Spinal cord (tissue), 10 donors: ENCODE results near the gene NR2C2. TPM values are rescaled to one million over a fixed set of nuclear protein-coding genes. Genes with fewer than 3 reads are reported as not detected.

Source experiments
- DNase-seq, 6 donors: peaks; one replicate each; pipeline versions ENCODE4 v3.0.0 to v3.0.0-alpha.2; 2013 to 2015; ENCODE audit warnings: low spot score in 6 of 6, low read depth in 4 of 6
- H3K27ac ChIP-seq: one replicate; pipeline ENCODE4 v1.5.1; 2013; ENCODE audit warnings: low read depth, low read length, control low read depth
- H3K27me3 ChIP-seq: one replicate; pipeline ENCODE4 v1.6.1; 2013; ENCODE audit warnings: low read length; ENCODE audit not compliant: control insufficient read depth, insufficient read depth
- H3K36me3 ChIP-seq: one replicate; pipeline ENCODE4 v1.6.1; 2013; ENCODE audit warnings: low read length; ENCODE audit not compliant: control insufficient read depth, insufficient read depth
- H3K4me1 ChIP-seq: one replicate; pipeline ENCODE4 v1.6.1; 2013; ENCODE audit warnings: low read length; ENCODE audit not compliant: control insufficient read depth, insufficient read depth
- H3K4me3 ChIP-seq: one replicate; pipeline ENCODE4 v1.5.1; 2013; ENCODE audit warnings: low read depth, low read length, control low read depth
- H3K9me3 ChIP-seq: one replicate; pipeline ENCODE4 v1.6.1; 2013; ENCODE audit warnings: low read length; ENCODE audit not compliant: control insufficient read depth, insufficient read depth
- WGBS: methylation state at CpG from one replicate; pipeline ENCODE4 v1.1.5; 2013; ENCODE audit warnings: missing lambda C conversion rate; ENCODE audit not compliant: insufficient coverage; 5-methylcytosine and 5-hydroxymethylcytosine counted together
- polyA plus RNA-seq, 2 donors: library from polyadenylated mRNA; unstranded; fragments of 120-200 nt; gene quantifications; one replicate each; pipeline ENCODE4 v1.2.1, GENCODE V29; 2013; ENCODE audit not compliant: insufficient read length in 2 of 2
- total RNA-seq, 2 donors: library from RNA; depleted of rRNA in 1 of 2; stranded (reverse); fragments of 120-200 nt in 1 of 2; fragments of >200 nt in 1 of 2; gene quantifications; one replicate each; pipeline versions ENCODE4 v1.2.3 to v1.2.4, GENCODE V29; 2013 to 2014
- donor health status: healthy.

NR2C2 gene
- total and polyA plus RNA-seq, 4 donors: 41.4 to 56.5 (median 53.4) TPM

DNA sequence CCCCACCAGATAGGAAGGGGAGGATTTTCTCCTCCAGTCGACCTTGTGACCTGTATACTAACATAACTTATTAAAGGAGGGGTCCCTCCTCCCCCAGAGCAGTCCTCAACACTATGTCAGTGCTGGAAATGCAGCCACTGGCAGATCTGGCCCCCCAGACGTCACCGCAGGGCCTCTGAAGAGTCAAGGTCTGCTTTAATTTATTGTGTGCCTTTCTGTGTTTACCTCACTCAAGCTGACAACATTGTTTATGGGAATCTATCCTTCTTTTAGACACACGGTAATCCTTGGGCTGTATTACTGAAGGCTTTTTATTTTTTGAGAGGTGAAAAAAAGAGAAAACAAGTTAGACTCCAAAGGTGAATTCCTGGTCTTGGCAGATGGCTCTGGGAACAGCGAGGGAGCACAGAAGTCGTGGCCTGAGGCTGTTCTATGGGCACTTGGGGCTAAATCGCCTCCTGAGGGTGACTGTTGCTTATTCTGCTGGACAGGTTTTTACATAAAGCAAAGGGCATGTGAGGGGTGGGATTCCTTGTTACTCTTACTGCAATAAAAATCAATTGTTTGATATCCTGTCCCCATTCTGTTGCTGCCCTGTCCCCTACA is 13.5 kb upstream of the NR2C2 start:
- WGBS: 29% methylated on average over 2 of the region's 7 CpGs
- Histone ChIP-seq H3K27ac (no peak overlapping the region), H3K4me1 (no peaks in the 10 kb centered on the region), H3K4me3 (no peak overlapping the region), H3K36me3 (no peaks in the 10 kb centered on the region), H3K9me3 (no peaks in the 10 kb centered on the region), H3K27me3 (no peaks in the 10 kb centered on the region)
- no peak for DNase-seq

DNA sequence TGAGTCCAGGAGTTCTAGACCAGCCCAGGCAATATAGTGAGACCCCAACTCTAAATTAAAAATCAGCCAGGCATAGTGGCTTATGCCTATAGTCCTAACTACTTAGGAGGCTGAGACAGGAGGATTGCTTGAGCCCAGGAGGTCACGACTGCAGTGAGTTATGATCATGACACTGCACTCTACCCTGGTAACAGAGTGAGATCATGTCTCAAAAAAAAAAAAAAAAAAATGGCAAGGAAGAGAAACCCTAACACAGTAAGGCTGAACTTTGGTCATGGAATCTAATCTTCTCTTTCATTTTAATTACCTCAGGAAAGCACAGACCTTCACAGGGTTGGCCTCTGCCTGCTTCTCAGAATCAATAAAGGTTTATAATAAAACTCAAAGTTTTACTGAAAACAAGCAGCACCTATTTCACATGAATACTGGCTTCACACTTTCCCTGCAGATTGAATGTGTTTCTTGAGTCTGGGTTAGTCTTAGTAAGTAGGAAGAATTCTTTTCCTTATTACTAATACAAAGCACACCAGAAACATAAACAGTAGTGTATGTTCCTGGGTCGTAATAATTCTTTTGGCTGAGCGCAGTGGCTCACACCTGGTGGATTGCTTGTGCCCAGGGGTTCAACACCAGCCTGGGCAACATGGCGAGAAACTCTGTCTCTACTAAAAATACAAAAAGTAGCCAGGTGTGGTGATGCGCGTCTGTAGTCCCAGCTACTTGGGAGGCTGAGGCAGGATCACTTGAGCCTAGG is 11.6 kb upstream of the NR2C2 start:
- no peak for DNase-seq
- Histone ChIP-seq H3K36me3 (no peaks in the 10 kb centered on the region), H3K4me3 (no peak overlapping the region), H3K9me3 (no peaks in the 10 kb centered on the region), H3K27me3 (no peaks in the 10 kb centered on the region), H3K4me1 (no peaks in the 10 kb centered on the region), H3K27ac (no peak overlapping the region)
- 100% methylated on average over 2 of the region's 6 CpGs for WGBS

DNA sequence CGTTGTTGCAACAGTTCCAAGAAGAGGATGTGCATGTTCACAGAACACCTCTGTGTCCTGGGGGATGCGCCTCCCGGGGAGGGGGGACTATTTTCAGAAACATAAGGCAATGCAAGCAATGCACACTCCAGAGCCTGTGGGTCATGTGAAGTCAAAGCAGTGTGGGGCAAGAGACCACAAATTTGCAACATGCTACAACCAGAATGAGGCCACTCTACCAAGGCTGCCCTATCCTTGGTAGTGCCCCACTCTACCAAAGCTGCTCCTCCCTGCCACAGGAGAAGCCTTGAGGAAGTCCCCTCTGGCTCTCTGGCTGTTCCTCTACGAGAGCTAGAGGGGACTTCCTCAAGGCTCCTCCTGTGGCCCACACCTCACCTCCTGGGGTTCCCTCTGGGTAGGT is 8.4 kb upstream of the NR2C2 start:
- no peak overlapping the region for H3K27ac ChIP-seq

DNA sequence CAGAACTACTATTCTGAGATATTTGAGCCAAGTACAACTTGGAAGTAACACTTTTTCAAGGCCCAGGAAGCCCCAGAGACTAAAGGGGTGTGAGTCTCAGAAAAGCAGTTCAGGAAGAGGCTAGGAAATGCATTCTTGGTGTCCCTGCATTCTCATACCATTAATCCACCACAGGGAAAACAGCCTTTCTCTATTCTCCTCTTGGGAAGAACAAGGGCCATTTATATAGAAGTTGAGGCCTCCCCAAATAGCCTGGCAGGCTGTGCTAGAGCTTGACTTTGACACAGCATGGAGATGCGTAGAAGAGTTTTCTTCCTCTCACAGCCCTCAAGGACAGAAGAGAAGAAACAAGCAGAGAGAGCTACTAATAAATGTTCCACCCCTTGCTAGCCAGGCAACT is 5.5 kb upstream of the NR2C2 start:
- H3K4me1 ChIP-seq: peaks cover 1% of the 10 kb centered on the region
- H3K4me3 ChIP-seq: no peak overlapping the region
- H3K36me3 ChIP-seq: peaks cover 15% of the 10 kb centered on the region
- H3K27me3 ChIP-seq: no peaks in the 10 kb centered on the region
- DNase-seq: no peak
- H3K27ac ChIP-seq: no peak overlapping the region
- WGBS: no CpG with 5 or more reads among the region's 1 CpG
- no peaks in the 10 kb centered on the region for H3K9me3 ChIP-seq

More for the DNA sequence above, 8.4 kb upstream of the NR2C2 start:
- Histone ChIP-seq H3K4me3 (no peak overlapping the region), H3K9me3 (no peaks in the 10 kb centered on the region), H3K4me1 (no peaks in the 10 kb centered on the region), H3K36me3 (peaks cover 7% of the 10 kb centered on the region), H3K27me3 (no peaks in the 10 kb centered on the region)
- DNase-seq: no peak
- 89% methylated on average over 3 of the region's 4 CpGs for whole genome bisulfite sequencing

DNA sequence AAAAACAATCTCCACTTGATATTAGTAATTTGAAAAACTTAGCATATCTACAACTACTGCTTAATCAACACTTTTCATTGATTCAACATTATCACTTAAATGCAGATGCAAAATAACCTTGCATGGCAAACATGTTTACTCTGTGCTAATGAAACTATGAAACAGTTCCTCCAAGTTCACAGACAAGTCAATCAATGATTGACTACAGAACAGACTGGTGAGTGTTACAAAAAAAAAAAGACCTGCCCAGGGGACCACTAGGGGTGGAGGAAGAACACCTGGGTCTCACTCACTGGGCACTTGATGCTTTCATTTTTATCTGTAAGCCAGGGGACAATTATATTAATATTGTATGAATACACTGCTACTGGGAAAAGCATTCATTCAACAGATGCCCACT is 4.3 kb upstream of the NR2C2 start:
- H3K9me3 ChIP-seq: no peaks in the 10 kb centered on the region
- H3K4me3 ChIP-seq: no peak overlapping the region
- peaks cover 3% of the 10 kb centered on the region for H3K4me1 ChIP-seq
- no peaks in the 10 kb centered on the region for H3K27me3 ChIP-seq
- no peak overlapping the region for H3K27ac ChIP-seq
- peaks cover 15% of the 10 kb centered on the region for H3K36me3 ChIP-seq
- DNase-seq: no peak

DNA sequence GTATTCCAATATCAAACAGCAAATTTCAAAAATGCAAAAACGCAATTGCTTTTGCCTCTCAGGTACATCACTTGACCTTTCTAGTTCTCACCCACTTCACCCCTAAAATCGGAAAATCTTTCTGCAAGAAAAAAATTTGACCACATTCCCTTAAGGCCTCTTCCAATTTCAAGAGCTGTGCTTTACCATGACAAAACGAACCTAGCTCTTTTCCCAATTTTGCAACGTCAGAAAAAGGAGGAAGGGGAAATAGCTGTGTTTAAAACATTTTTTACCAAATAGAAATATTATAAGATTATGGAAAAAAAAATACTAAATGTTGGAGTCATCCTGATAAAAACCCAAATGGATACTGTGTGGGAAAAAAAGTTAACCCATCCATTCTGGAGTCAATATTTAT is 1.1 kb upstream of the NR2C2 start:
- peaks cover 15% of the 10 kb centered on the region for H3K36me3 ChIP-seq
- H3K9me3 ChIP-seq: no peaks in the 10 kb centered on the region
- peak overlapping the region; percentile 96 for H3K4me3 ChIP-seq
- no peak for DNase-seq
- H3K4me1 ChIP-seq: peaks cover 8% of the 10 kb centered on the region
- peak overlapping the region; percentile 97 for H3K27ac ChIP-seq
- H3K27me3 ChIP-seq: no peaks in the 10 kb centered on the region
- WGBS: 50% methylated on average over 2 of the region's 4 CpGs

DNA sequence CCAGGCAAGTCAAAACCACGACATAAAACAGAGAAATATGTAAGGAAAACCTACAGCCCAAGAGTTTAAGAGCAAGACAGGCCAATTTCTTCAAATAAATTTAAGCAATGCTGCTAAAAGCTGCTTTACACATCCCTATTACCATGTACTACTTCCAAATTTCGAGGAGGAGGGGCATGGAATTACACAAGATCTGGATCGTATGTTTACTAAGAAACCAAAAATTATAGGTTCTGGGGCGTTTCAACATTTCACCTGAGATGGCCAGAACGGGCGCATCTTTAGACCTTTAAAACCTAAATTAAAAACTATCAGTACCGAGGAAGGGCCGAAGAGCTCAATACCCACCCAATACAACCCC is 664 bp upstream of the NR2C2 start:
- Histone ChIP-seq H3K27me3 (no peaks in the 10 kb centered on the region), H3K4me3 (peak overlapping the region; percentile 96), H3K4me1 (peaks cover 8% of the 10 kb centered on the region), H3K27ac (peak overlapping the region; percentile 97), H3K9me3 (no peaks in the 10 kb centered on the region), H3K36me3 (peaks cover 18% of the 10 kb centered on the region)
- 0% methylated on average over 4 of the region's 8 CpGs for WGBS
- no peak for DNase-seq

DNA sequence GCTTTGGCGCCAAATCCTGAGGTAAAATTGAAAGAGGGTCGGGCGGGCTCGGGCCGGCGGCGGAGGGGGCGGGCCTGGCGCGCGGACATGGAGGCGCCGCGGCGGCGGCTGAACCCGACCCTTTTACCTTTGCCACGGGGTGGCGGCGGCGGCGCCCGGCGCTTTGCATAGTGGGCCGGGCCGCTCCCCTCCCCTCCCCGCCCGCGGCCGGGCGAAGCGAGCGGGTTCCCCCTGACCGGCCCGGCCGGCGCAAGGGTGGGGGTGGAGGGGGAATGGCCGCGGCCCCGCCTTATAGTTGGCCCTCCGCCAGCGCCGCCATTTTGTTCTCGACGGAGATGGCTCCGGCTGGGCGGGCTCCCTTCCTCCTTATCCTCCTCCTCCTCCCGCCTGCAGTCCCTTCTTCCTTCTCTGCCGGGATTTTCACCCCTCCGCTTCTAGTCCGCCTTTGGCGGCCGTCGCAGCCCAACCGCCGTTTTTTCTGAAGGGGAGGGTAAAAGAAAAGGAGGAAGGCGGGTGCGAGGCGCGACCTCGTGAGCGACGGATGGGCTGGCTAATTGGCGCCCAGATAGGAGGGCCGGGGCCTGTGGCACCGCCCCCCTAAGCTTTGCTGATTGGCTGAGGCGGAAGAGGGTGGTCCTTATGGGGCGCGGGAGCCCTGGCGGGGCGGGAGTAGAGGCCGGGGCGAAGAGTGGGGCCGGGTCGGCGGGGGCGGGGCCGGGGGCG is 664 bp downstream of the NR2C2 start:
- peak; percentile 92 to 99 (median 96) for DNase-seq
- WGBS: under 1% methylated on average over 44 of the region's 79 CpGs
- no peaks in the 10 kb centered on the region for H3K9me3 ChIP-seq
- peak overlapping the region; percentile 100 for H3K27ac ChIP-seq
- H3K36me3 ChIP-seq: peaks cover 16% of the 10 kb centered on the region
- H3K4me1 ChIP-seq: peaks cover 8% of the 10 kb centered on the region
- H3K4me3 ChIP-seq: peak overlapping the region; percentile 96
- no peaks in the 10 kb centered on the region for H3K27me3 ChIP-seq

DNA sequence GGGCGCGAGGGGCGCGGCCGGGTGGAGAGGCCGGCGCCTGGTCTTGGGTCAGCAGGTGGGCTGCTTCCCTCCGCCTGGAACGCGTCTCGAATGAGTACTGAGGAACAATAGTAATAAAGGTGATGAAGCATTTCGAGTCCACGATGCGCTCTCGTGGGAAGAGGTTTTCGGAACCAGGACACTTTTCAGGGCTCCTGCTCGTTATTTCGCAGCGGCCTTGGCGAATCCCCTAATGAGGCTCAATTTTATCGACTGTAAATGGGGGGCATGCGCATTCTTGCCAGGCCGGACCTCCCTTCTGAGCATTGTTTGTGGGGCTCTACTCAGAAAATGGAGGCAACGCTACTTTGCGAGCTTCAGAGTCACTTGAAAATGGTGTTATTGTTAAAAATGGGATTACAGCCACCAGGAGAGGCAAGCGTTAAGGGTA is 1.2 kb downstream of the NR2C2 start:
- Histone ChIP-seq H3K27me3 (no peaks in the 10 kb centered on the region), H3K4me3 (peak overlapping the region; percentile 96), H3K4me1 (peaks cover 8% of the 10 kb centered on the region), H3K36me3 (peaks cover 12% of the 10 kb centered on the region), H3K27ac (peak overlapping the region; percentile 100), H3K9me3 (no peaks in the 10 kb centered on the region)
- DNase-seq: no peak
- WGBS: 0% methylated on average over 26 of the region's 26 CpGs
